8988T (cell line): Measurements from ENCODE around the gene PAEP.
"Not testable (repeated sequence)": the region's sequence is repeated elsewhere in the genome, so short reads cannot be mapped to it uniquely, and the experiment has no call there.

Experiments
- DNase-seq: peaks from one replicate; pipeline ENCODE4 v3.0.0; 2011

Gene PAEP

DNA sequence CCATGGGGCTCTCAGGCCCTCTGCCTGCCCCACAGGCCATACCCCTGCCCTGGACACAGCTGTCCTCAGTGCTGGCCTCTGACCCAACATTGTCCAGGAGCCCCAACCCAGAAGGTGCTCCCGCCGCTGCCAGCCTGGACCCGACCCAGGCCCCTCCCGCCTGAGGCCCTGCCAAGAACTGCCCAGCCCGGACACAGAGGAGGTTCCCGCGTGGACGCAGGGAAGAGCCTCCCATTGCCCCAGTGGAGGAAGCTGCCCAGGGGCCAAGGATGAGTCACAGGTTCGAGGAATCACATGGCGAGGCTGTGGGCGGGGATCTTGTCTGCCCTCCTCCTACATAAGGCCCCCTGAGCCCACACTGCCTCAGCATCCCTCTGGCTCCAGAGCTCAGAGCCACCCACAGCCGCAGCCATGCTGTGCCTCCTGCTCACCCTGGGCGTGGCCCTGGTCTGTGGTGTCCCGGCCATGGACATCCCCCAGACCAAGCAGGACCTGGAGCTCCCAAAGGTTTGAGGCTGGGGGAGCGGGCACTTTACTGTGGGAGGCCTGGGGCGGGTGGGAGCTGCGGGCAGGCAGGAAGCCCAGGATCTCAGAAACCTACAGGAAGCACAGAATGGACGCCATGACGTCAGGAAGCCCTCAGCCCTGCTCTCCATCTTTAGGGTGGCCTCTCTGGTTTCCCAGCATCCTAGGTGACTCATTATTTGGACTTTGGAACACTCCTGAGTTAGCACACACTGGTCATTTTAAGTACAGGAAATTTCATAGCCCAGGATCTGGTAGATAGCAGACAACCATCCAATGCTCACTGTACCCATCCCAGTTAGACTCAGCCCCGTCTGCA lies at the start of gene PAEP:
Gene PAEP, plus strand, starts transcription at position 366 of the 844 bp plus-strand sequence.
- DNase-seq: no peak

DNA sequence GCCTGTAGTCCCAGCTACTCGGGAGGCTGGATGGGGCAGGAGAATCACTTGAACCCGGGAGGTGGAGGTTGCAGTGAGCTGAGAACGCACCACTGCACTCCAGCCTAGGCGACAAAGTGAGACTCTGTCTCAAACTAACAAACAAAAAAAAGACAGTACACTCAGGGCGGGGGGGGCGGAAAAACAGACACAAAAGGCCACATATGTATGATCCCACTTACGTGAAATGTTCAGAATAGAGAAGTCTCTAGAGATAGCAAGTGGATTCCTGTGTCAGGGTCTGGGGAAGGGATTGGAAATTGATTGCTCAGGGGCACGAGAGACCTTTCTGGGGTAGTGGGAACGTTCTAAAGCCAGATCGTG lies 49.3 kb upstream of the PAEP start:
- no peak for DNase-seq

DNA sequence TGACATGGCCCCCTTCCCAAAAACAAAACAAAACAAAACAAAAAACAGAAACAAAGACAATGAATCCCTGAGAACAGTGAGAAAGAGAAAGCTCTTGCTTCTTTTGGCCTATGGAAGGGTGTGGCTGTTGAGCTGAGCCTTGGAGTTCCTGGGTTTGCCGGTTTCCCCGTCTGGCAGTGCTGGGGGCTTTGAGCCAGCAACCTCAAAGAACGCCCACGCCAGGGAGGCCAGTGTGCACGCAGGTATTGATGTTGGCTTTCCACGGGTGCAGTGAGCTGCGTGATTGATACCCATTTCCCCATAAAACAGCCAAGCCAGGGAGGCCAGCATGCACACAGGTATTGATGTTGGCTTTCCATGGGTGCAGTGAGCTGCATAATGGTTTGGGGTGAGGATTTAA lies 48.7 kb upstream of the PAEP start:
- DNase-seq: no peak

DNA sequence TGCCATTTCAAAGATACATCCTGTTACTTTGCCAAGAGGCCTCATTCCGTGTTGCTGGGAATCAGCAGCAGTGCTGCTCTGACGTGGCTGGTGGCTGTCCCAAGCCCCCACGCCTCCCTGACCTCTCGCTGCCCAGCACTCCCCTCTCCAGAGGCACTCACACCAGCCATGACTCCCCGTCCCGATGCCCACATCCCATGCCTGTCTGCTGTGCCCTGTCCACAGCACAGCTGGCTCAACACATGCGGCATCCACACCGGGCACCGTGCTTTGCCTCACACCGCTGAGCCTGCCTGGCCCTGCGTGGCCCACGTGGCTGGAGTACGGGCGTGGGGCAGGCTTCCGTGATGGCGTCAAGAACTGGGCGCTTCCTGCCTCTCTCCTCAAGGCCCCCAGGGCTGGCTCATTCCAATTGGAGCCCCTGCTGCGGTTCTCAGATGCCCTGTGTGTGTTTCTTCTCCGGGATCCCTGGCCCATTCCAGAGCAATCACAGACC lies 48.2 kb upstream of the PAEP start:
- DNase-seq: no peak

DNA sequence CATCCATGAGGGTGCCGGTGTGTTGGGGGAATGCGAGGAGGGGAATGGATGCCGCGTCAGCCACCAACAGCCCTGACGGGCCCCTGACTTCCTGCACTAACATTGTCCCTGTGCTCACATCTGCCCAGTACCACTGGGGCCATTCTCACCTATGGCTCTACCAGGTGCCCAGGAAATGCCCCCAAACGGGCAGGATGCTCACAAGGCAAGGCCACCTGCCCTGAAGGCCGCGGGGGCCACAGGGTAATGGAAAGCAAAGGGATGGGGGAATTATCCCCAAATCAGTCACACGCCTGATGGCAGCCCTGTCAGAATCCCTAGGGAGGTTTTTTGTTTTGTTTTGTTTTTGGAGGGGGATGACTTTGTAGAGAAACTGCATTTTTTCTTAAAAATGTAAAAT lies 47.6 kb upstream of the PAEP start:
- DNase-seq: not testable (repeated sequence)

DNA sequence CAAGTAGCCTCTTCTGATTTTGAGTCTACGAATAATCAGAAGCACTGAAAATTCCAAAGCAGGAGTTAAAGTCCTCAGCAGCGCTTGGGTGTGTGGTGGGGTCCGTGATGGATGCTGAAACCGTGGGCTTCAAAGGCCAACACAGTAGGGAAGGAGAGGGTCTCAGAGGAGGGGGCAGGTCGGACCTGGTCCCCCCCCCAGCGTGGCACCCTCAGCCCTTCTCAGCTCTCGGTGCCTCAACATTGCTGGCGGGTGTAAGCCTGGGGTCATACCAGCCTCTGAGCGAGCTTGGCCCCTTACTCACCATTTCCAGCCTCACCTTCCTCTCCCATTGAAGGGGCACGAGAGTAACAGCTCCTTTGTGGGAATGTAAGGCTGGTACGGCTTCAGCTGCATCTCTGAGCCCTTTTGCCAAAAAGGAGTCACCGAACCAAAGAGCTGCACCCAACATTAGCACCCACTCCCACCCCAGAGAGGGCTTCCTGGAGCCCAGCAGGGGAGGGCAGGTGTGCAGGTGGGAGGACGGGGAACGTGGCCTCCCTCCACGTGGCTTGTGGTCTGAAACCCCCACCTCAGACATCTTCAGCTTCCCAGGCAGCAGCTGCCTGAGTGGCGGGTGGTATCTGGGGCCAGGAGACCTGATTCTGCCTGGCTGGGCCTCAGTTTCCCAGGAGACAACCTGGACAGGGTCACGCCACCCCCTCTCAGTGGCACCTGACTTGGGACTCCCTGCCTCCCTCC lies 47.0 kb upstream of the PAEP start:
- DNase-seq: no peak

DNA sequence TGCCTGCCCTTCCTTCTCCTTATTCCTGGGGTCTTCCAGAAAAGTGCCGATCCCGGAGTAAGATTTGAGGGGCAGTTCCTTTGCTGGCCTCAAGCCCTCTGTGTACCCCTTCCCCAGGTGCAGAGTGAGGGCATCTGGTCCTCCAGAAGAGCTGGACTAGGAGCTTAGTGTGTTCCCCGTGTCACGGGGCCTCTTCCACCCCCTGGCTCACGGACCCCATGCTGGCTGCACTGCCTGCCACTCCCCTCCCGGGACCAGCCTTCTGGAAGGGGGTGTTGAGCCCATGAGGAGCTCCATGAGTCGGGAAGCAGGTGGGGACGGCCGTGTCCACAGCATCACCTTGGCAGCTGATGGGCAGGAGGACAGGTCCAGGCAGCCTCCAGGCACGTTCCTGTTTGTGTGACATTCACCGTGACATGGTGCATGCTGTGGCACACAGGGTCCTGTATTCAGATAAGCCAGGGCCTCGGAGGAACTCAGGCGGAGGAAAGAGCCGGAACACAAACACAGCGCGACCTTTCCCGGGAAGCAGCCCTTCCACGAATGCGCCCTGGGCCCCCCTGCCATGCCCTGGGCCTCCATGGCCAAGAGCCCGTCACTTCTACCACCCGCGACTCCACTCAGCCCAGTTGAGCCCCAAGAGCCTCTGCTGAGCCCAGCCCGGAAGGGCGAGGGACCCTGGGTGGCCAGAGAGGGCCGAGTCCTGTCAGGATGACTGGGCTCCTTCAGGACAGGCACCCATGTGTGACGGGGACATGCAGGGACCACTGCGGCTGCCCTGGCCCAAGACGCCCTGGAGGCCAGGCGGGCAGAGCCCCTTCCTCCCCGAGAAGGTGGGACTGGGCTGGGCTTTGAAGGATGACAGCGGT lies 46.2 kb upstream of the PAEP start:
- no peak for DNase-seq

DNA sequence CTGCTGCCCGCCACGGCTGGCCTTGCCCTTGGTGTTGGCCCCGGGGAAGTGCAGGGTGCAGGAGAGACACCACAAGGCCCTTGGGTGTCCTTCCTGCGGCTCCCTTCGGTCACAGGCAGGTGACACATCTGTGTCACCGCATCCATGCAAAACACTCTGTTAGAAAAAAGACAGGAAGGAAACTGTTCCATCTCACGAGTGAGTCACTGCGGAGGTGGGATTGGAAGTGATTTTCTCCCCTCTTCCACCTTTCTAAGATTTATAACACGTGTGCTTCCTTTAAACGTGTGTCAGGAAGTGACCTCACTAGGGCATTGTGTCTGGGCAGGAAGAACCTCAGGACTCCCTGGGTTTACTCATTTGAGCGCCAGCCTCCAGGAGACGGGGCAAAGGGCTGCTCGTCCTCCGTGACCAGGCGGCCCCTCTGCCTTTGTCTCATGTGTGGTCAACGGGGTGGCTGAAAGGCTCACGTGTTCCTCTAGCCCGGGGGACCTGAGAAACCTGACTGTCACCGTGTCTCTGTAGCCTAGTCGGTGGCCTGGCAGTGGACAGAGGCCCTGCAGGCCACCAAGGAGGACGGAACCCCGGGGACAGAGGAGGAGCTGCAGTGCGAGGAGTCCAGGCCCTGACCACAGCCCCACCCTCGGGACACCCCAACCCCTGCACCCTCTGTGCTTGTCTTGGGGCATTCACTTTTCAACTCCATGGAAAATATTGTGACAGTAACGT lies 45.3 kb upstream of the PAEP start:
- DNase-seq: no peak

DNA sequence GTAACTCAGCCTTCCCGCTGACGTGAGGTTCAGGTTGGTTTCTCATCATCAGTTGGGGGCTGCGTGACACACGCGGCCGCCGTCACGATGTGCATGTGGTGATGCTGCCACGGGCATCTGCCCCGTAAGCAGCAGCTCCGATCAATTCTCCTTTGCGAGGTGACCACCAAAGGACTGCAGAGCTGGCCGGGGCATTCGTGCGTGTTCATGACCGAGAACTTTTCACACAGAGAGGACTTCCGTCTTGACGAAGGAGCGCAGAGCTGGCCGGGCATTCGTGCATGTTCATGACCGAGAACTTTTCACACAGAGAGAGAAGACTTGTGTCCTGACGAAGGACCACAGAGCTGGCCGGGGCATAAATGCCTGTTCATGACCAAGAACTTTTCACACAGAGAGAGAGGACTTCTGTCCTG lies 44.1 kb upstream of the PAEP start:
- DNase-seq: no peak

DNA sequence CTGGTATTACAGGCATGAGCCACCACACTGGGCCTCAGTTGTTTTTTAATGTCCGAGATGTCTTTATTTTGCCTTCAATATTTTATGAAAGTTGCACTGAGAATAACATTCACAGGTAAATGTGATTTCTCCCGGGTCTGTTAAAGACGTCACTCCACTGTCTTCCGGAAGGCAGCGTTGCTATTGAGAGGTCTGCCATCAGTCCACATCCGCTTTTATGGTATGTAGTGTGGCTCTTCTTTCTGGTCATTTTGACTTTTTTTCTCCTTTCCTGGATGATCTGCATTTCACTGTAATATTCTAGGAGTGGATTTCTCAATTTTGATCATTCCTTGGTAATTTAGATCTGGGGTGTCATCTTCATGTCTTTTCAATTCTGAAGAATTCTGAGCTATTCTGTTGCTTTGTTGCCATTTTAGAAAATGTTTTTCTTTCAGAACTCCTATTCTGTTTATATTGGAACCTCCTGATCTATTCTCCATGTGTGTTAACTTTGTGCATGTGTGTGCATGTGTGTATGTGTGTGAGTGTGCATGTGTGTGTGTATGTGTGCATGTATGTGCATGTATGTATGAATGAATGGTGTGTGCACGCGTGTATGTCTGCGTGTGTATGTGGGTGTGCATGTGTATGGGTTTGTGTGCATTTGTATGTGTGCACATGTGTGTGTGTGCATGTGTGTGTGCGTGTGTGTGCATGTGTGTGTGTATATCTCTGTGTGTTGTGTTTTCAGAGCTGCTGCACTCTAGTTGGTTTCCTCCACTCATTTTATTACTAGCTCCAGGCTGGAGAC lies 42.2 kb upstream of the PAEP start:
- no peak for DNase-seq

DNA sequence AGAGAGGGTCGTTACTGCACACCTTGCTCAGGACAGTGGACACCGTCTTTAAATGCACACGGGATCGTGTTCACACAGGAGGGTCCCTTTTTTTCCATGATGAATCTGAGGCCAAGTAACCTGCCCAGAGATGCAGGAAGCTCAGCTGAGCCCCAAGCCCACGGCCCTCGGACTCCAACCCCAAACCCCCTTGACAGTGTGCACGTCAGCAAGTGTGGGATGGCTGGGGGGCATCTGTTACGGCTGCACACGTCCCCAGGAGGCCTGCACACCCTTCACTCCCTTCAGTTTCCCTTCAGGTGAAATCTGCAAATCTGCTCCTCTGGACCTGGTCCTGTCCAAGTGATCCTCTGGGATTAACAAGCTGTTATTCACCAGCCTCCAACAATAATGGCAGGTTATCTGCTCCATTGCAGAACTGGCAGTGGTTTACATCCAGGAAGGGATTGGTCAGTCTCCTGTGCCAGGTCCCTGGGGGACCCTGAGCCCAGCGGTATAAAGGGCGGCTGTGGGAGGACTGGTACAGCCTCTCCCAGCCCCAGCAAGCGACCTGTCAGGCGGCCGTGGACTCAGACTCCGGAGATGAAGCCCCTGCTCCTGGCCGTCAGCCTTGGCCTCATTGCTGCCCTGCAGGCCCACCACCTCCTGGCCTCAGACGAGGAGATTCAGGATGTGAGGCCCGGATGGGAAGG lies 40.5 kb upstream of the PAEP start, which contains the start of gene LCN1:
Gene LCN1, plus strand, starts transcription at position 525 of the 692 bp plus-strand sequence. Its CDS starts 58 bp downstream, at position 583.
- no peak for DNase-seq

DNA sequence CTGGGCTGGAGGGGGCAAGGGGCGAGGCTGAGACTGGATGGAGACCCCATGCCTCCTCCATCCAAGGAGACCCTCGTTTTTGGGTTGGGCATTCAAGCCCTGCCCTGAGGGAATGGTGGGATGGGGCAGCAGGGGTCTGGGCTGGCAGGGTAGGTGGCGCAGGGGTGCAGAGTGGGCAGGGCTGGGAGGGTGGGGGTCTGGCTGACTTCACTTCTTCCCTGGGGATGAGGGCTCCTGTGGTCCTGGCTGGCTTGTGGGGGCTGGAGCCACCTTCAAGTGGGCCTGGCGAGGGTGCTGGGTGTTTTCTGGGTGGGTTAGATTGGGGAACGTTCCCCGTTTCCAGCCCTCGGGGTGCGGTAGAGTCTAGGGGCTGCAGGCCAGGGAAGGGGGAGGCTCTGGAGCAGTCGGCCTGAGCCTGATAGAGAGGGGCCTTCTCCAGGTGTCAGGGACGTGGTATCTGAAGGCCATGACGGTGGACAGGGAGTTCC lies 39.9 kb upstream of the PAEP start:
- DNase-seq: no peak

DNA sequence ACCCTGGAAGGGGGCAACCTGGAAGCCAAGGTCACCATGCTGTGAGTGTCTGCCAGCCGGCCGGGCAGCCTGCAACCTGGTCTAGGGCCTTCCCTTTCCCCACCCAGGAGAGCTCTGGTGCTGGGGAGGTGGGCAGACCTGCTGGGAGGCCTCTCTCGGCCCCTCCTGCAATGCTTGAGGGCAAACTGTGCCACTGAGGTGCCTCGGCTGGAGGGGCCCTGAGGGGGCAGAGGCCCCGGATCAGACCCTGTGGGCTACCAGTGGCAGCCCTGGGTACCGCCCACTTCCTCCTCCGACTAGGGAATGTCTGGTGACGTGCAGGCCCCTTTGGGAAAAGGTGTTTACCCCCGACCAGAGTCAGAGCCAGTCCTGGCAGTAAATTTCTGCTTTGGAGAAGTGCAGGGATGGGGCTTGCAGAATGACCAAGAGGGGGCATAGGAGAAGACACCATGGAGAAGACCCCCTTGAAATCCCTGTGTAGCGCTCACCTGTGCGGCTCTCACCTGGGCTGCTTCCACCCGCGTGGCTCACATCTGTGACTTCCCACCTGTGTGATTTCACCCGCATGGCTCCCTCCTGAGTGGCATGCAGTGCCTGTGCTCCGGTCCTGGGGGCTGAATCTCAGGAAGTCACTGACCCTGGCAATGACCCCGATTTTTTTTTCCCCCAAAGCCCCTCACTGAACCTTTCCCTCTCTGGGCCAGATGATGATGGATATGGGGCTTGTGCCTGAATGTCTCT lies 39.2 kb upstream of the PAEP start:
- DNase-seq: no peak

DNA sequence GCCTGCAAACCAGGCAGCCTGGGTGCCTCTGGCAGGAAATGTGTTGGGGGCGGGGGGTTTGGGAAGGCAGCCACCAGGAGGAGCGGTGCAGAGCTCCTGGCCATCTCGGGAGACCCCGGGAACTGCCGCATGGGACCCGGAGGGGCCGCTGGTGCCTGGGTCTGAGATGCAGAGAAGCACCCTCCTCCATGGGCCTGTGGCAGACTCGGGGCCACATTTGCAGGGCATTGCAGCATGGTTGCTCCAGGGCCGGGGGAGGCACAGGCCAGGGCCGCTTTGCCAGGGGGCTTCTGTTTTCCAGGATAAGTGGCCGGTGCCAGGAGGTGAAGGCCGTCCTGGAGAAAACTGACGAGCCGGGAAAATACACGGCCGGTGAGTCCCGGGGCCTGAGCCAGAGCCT lies 38.6 kb upstream of the PAEP start:
- no peak for DNase-seq

DNA sequence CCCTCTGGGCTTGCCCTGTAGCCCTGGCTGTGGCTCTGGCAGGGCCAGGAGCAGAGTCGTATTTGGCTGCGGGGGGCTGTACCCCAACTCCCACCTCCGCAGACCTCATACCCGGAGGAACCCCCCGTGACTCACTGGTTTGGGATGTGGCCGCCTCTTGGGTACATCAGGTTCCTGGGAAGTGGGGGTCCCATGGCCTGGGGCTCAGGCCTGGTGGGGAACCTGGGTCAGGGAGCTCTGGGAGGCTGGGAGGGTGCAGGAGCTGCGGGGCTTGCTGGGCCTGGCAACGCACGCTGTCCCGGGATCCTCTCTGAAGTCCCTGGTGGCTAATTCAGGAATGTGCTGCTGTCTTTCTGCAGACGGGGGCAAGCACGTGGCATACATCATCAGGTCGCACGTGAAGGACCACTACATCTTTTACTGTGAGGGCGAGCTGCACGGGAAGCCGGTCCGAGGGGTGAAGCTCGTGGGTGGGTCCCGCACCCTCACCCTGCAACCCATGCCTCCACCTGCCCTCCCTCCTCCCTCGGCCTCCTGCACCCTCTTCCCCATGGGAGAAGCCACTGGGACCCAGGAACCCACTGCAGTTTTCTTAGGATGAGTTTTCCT lies 37.9 kb upstream of the PAEP start:
- no peak for DNase-seq

DNA sequence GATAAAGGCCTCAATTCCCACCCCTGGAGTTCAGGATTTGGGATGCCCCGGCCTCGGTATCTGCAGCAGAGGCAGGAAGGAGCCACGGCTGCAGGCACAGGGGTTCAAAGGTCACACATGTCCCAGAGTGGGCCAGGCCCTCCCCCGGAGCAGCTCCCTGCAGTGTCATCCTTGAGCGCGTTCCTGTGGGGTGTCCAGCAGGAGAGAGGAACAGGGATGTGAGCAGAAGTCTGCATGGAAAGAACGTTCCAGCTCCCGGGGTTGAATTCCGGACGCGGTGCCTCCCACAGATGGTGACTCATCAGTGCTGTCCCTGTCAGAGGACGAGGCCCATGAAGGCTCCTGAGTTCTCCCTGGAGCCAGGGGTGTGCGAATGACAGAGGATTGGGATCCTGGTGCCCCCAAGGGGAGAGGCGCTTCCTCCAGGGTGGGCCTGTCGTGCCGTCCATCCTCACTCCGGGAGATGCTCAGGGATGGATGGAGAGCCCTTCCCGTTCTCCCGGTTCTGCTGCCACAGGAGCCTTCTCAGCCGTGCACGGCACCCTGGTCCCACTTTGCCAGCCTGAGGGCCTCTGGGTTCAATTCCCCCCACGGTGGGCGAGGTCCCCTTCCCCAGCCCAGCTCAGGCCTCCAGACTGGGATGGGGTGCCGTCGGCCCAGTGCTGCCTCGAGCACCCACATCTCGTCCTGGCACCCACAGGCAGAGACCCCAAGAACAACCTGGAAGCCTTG lies 37.3 kb upstream of the PAEP start:
- DNase-seq: no peak

DNA sequence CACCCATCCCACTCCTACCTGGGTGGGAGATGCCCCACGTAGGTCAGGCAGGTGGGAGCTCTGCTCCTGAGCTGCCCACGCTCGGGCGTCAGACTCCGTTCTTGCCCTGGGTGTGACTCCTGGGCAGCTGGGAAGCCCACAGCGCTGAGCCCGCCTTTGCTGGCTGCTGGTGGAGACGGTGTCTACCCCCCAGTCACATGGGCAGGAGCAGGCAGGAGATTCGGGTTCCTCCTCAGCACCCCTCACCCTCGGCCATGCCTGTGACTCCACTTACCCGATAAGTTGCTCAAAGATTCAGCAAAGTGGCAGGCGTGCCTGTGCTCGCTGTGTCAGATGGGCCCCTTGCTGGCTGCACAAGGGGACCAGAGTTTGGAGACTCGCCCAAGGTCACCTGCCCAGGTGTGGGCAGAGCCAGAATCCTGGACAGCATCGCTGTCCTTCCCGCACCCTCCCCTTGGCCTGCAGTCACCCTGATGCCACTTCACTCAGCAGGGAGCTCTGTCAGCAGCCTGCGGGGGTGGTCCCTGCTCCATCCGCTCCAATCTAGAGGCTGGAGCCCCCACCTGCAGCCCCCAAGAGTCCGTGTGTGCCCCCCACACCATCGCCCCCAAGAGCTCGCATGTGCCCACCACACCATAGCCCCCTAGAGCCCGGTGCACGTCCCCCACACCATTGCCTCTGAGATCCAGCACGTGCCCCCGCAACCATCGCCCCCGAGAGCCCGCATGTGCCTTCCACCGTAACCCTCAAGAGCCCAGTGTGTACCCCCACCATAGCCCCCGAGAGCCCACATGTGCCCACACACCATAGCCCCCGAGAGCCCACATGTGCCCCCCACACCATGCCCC lies 36.1 kb upstream of the PAEP start:
- no peak for DNase-seq
